T47D (cell line): ENCODE measurements around the gene CCDC8.
"Not testable (repeated sequence)": the region's sequence is repeated elsewhere in the genome, so short reads cannot be mapped to it uniquely, and the experiment has no call there.

ENCODE experiments used
- DNase-seq, 2 experiments: peaks; one replicate each; pipeline versions ENCODE4 v3.0.0 to v3.0.0-alpha.2; 2011 to 2012; ENCODE audit warnings: low read depth in 1 of 2, low spot score in 1 of 2
- JUND ChIP-seq: IDR thresholded peaks from 2 replicates; pipeline ENCODE4 v1.6.1; 2012; ENCODE audit warnings: low read depth
- in situ Hi-C: cut with HindIII; loops from 2 replicates; pipeline ENCODE4 v1.10.0; 2016; ENCODE audit warnings: low sequenced_read_pairs, low pct_unique_long_range_greater_than_20kb

CCDC8 gene

GRCh38 chr19:46378268-46378667 lies 35.1 kb downstream of the CCDC8 start:
- in situ Hi-C loops = no loop called here
- no peak for TF ChIP-seq JUND
- no peak for DNase-seq

- in situ Hi-C loops = no loop called here
- no peak for DNase-seq
- no peak for TF ChIP-seq JUND
Measured at GRCh38 chr19:46376241-46377153, 36.9 kb downstream of the CCDC8 start.

DNA sequence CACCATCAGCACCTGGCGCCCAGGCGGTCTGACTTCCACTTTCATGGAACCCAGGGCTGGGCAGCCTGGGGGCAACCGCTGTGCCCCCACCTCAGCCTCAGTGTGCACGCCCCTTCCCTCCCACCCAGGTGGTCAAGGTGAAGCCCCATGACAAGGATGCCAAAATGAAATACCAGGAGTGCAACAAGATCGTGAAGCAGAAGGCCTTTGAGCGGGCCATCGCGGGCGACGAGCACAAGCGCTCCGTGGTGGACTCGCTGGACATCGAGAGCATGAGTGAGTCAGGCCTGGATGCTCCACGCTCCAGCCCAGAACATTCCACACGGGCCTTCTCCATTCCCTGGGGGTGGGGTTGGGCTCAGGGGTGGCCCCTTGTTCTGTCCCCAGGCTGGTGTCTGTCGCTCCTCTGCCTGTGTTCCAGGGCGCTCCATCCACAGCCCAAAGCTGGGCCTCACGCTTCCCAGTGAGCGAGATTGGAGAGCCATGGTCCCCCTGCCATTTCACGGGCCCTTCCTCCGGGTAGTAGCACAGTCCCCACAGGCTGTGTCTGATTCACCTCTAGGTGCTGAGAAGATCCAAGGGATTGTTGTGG lies 37.8 kb downstream of the CCDC8 start:
- in situ Hi-C loops, DNase-seq: not testable (repeated sequence)

GRCh38 chr19:46374536-46375475 lies 38.6 kb downstream of the CCDC8 start:
- no peak for TF ChIP-seq JUND

GRCh38 chr19:46373491-46374359 lies 39.6 kb downstream of the CCDC8 start:
- DNase-seq = peak; percentile 52 to 96

More at GRCh38 chr19:46374536-46375475, 38.6 kb downstream of the CCDC8 start:
- no peak for DNase-seq
- in situ Hi-C loops = no loop called here

DNA sequence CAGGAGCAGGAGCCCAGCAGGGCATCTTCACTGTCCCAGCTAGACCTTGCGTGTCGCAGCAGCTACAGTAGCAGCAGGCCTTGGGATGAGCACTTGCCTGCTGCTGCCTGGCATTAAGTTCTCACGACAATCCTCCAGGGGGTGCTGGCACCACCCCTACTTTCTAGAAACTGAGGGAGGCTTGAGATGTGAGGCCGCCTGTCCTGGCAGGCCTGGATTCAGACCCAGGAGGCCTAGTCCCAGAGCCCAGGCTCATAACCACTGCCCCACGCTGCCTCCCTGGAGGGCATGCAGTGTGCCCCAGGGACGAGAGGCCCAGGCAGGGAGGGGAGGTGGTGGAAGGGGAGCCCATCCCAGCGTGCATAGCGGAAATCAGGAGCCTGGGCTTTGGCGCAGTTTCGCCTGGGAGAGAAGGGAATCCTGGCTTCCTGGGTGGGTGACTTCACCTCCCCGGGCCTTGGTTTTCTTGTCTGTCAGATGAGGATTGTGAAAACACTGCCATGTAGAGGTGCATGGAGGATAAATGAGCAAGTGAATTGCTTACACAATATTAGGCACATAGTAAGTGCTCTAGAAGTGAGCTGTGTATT lies 40.4 kb downstream of the CCDC8 start:
- peak in 1 of 2 experiments; percentile 59 for DNase-seq
- no peak for TF ChIP-seq JUND
- in situ Hi-C loops = no loop called here

More at GRCh38 chr19:46373491-46374359, 39.6 kb downstream of the CCDC8 start:
- in situ Hi-C loops = no loop called here
- TF ChIP-seq JUND = no peak

- in situ Hi-C loops = no loop called here
- no peak for TF ChIP-seq JUND
Measured at GRCh38 chr19:46371371-46371901, 41.9 kb downstream of the CCDC8 start.

DNA sequence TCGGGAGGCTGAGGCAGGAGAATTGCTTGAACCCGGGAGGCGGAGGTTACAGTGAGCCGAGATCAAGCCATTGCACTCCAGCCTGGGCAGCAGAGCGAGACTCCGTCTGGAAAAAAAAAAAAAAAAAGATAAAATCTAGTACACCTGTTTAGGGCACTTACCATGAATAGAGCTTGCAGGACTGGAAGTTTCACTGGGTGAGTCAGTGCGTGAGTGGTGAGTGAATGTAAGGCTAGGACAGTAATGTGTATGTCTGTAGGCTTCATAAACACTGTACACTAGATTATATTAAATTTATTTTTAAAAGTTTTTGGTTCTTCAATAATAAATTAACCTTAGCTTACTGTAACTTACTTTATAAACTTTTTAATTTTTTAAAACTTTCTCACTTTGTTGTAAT lies 43.5 kb downstream of the CCDC8 start:
- TF ChIP-seq JUND = peak; percentile 54
- DNase-seq = peak in 1 of 2 experiments; percentile 90
- in situ Hi-C loops = no loop called here

More at GRCh38 chr19:46371371-46371901, 41.9 kb downstream of the CCDC8 start:
- DNase-seq = peak in 1 of 2 experiments; percentile 21

GRCh38 chr19:46368116-46368515 lies 45.2 kb downstream of the CCDC8 start:
- DNase-seq = no peak

DNA sequence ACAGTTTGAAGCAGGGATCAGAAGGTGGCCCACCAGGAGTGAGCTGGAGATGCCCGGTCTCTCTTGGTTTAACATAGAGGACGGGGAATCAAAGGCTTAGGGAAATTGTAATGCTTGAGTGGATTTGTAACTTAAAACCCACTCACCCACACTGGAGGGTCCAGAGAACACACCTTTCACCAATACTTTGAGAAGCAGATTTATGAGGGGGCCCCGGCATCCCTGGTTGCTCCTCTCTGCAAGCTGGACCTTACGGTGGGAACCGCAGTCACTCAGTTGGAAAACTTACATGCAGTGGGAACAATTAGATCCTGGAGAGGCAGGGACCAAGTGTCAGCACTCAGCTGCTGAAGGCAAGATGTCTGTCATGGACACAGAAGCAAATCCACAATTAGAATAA lies 45.9 kb downstream of the CCDC8 start:
- in situ Hi-C loops = no loop called here
- no peak for TF ChIP-seq JUND
- DNase-seq = no peak

More at GRCh38 chr19:46368116-46368515, 45.2 kb downstream of the CCDC8 start:
- in situ Hi-C loops = no loop called here
- TF ChIP-seq JUND = no peak
